Pulmonary artery endothelial cell (primary cell): Measurements from ENCODE around the gene TPM4. TPM values are rescaled to one million over a fixed set of nuclear protein-coding genes. Genes with fewer than 3 reads are reported as not detected.

Experiments
- DNase-seq: peaks from one replicate; pipeline ENCODE4 v3.0.0-alpha.2; 2011; ENCODE audit warnings: low read depth, low spot score
- total RNA-seq: library from RNA; depleted of rRNA; stranded (reverse); fragments of >200 nt; gene quantifications from 2 replicates; pipeline ENCODE4 v1.2.3, GENCODE V29; 2014

Gene TPM4
- total RNA-seq, 1 donor from 2014 or later = 788 TPM

DNA sequence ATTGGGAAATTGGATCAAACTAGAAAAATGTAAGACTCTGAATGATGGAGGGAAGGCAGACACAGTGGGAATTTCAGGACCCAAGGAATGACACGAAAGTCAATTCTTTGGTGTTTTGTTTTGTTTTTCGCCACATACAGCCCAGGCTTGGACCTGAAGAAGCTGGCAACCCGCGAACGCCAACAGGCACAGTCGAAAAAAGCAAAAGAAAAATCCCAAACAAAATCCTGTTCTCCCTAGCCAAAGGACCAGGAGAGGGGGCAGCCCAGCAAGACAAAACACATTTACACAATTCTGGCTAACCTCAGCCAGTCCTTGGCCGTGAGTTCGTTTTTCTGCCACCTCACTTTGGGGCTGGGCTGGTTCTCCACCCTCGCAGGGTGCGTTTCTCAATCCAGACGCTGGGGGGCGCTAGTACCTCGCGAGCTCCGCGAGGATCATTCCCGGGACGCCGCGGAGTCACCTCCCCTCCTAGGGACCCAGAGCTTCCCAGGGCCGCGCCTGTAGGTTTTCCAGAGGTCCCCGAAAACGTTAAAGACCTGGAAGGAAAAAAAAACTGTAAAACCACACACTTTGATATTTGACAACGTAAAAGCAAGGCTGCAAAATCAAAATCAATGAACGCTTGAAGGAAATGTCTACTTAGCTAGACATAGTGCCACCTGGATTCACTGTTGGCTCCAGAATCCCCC lies 34.9 kb upstream of the TPM4 start:
- no peak for DNase-seq

DNA sequence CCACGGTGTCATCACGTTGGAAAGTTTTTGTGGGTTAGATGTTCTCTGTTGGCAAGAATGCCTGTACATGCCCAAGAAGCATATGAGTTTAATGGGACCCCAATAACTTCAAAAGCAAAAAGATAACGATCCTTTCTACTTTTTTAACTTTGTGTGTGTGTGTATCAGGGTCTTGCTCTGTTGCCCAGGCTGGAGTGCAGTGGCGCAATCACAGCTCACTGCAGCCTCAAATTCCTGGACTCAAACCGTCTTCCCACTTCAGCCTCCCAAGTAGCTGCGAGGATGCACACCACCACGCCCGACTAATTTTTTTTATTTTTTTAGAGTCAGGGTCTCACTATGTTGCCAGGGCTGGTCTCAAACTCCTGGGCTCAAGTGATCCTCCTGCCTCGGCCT lies 34.3 kb upstream of the TPM4 start:
- DNase-seq = no peak

DNA sequence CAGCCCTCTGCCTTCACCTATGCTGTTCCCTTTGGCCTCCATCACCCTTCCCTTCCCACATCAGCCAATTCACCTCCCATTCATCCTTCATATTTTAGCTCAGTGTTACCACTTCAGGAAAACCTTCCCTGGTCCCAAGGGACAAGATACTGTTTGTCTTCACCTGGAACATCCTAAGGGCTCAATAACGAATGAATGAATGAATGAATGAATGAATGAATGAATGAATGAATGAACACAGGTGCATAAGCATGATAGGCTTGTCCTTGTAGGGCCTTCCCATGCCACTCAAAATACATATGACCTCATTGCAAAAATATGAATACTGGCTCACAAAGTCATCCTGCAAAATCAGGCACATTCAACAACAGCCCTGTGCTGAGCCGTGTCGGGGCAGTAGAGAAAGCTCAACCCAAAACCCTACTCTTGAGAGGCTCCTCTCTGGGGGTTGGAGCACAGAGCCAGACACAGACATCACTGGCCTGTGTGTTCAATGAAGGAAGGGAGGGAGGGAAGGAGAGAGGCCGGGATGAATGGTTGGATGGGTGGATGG lies 33.7 kb upstream of the TPM4 start:
- no peak for DNase-seq

DNA sequence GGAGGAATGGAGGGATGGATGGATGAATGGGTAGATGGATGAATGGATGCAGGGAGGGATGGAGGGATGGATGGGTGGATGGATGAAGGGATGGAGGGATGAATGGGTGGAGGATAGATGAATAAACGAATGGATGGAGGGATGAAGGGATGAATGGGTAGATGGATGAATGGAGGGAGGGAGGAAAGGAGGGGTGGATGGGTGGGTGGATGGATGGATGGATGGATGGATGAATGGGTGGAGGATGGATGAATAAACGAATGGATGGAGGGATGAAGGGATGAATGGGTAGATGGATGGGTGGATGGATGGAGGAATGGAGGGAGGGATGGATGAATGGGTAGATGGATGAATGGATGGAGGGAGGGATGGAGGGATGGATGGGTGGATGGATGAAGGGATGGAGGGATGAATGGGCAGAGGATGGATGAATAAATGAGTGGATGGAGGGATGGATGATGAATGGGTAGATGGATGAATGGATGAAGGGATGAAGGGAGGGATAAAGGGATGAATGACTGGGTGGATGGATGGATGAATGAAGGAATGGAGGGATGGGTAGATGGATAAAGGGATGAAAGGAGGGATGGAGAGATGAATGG lies 33.0 kb upstream of the TPM4 start:
- DNase-seq = no peak

DNA sequence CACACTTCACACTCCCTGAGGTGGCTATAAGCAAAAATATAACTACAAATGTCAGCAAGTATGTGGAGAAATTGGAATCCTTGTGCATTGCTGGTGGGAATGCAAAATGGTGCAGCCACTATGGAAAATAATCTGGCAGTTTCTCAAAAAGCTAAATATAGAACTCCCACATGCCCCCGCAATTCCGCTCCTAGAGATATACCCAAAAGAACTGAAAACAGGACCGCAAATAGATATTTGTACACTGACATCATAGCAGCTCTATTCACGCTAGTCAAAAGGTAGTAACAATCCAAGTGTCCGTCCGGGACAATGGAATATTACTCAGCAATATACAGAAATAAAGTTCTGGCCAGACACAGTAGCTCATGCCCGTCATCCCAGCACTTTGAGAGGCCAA lies 31.5 kb upstream of the TPM4 start:
- no peak for DNase-seq

DNA sequence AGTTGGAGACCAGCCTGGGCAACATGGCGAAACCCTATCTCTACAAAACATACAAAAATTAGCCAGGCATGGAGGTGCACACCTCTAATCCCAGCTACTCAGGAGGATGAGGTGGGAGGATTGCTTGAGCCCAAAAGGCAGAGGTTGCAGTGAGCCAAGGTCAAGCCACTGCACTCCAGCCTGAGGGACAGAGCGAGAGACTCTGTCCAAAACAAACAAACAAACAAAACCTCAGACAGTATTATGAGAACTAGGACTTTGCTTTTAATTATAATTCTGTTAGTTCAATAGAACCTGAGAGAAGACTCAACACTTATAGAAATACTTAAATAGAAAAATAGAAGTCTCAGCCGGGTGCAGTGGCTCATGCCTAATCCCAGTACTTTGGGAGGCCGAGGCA lies 31.1 kb upstream of the TPM4 start:
- no peak for DNase-seq

DNA sequence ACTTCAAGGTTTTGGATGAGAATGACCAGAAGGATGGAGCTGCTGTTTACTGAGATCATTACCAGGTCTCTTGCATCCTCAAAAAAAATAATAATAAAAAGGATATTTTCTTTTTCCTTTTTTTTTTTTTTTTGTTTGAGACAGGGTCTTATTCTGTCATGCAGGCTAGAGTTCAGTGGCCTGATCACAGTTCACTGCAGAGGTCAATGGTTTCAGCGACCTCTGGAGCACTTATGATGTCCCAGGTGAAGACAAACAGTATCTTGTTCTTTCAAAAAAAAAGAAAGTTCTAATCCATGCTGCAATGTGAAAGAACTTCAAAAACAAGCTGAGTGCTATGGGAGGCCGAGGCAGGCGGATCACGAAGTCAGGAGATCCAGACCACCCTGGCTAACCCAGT lies 30.4 kb upstream of the TPM4 start:
- DNase-seq = no peak

DNA sequence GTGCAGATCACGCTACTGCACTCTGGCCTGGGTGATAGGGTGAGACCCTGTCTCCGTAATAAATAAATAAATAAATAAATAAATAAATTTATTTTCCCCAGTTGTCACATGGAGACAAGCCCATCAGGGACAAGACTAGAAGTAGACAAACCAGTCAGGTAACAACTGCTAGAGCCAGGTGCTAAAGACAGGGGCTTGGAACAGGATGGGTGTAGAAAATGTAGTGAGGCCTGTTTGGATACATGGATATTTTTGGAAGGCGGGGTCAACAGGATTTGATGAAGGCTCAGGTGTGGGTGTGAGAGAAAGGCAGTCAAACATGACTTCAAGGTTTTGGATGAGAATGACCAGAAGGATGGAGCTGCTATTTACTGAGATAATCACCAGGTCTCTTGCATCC lies 27.7 kb upstream of the TPM4 start:
- no peak for DNase-seq

DNA sequence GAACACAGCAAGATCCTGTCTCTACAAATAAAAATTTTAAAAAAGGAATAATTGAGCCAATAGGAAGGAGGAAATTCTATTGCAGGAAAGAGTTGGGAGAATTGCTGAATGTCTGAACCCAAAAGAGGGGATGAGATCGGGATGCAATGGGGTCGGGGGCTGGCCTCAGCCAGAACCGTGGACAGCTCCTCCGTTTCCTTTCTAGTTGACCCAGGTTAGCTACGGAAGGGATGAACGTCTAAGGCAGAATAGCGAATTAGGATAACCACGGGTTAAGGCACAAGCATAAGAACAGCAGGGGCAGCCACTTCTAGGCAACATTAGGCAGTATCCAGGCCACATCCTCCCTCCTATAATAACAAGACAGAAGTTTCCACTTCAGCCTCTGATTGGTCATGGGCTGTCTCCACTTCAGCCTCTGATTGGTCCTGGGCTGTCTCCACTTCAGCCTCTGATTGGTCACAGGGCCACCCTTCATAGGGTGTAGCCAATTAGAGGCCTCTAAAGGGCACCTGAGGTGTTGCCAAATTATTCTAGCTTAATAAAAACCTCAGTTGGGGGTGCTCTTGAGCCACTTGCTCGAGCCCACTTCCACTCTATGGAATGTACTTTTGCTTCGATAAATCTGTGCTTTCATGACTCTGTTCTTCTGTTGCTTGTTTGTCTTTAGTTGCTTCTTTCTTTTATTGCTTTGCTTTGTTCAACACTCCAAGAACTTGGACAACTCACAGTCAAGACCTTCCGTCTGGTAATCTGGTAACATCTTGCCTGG lies 24.9 kb upstream of the TPM4 start:
- DNase-seq = no peak

DNA sequence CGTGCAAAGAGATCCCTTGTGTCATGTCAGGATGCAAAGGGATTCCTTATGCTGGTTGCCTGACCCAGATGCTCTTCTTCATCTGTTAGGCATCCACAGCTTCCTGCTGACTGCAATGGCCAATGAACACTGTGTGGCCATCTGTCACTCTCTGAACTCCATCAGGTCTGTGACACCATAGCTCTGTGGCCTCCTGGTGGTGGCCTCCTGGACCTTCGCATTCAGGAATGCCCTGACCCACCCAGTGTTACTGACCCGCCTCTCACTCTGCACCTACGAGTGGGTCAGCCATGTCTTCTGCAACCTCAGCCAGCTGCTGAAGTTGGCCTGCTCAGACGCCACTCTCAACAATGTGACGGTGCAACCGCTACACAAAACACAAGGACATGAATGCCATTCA lies 23.9 kb upstream of the TPM4 start:
- DNase-seq = no peak

DNA sequence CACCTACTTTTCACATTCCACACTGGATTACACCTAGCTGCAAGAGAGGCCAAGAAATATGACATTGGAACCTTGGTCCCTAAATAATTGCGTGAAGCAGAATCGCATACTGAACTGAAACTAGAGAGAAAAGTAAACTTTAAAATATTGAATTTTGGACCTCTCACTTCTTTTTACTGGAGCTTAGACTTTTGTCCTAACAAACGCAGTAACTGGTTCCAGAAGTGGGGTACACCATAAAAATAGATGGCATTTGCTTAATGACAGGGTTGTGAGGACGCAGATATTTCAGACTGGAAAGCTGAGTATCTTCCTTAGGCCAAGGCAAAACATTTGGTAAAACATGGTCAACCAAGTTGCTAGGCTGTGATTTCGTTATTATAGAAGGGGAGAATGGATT lies 19.2 kb upstream of the TPM4 start:
- DNase-seq = no peak

DNA sequence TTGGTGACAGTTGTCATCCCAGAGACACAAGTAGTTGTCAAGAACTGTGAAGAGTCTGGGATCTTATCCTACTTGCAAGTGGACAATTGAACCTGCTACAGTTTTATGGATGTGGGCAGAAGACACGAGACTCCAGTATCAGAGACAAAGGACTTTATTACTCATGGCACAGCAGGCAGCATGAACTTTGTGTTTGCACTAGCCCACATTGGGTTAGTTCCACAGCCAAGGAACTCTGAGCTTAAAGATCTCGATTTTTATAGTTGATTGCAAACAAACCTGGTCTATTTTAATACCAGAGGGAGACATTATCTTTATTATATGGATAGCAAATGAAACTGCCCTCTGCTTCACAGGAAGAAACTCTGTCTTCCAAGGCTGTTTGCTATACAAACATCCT lies 16.0 kb upstream of the TPM4 start:
- no peak for DNase-seq

DNA sequence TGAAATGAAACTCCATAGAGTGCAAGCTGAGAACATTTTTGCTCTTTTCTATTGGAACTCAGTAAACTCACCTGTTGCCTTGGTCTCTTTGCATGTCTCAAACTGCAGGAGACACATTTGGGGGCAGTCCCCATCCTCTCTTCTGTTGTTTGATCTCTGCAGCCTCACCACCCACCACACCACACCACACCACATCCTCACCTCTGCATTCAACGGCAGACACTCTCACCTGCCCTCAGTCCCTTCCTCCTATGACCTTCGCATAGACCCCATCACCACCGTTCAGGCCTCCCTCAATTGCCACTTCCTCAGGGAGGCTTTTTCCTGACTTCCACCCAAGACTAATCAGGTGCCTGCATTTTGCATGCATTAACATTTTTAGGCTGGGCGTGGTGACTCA lies 14.4 kb upstream of the TPM4 start:
- DNase-seq = no peak

DNA sequence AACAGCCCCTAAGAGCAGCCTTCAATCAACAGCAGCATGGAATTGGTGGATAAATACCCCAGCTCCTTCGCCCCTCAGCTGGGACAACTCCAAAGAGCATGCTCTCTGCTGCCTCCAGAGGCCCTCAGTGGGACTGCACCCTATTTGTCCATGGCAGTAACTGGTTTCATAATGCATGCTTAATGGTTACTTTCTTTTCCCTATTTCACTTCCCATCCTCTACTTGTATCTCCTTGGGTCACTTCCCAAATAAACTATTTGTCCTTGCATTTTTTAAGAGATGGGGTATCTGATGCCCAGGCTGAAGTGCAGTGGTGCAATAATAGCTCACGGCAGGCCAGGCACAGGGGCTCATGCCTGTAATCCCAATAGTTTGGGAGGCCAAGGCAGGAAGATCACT lies 13.5 kb upstream of the TPM4 start:
- DNase-seq = no peak

DNA sequence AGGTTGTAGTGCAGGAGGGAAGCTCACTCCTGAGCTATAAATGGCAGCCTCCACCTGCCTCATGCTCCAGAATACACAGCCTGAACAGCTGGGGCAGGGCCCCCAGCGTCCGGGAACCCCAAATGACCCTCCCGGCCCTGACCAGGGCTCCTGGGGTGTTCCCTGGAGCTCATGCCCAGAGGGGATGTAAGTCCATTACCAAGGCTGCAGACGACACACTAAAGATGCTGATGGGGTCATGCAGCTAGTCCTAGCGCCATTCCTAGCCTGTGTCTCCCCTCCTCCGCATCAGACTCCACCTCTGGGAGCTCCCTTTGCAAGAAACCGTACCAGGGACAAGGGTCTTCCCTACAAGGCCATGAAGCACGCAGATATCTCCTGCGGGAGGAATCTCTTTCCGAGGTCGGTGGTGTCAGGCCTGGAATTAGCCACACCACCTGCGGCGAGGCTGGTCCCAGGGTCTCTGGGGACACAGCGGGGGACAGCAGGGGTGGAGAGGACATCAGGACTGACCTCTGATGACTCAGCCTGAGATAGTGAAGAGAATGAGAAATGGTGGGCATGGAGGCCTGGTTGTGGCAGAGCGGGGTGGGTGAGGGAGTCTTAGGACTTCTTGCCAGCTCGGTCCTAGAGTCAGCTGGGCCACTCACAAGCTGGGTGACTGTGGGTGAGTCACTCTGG lies 11.9 kb upstream of the TPM4 start:
- no peak for DNase-seq

DNA sequence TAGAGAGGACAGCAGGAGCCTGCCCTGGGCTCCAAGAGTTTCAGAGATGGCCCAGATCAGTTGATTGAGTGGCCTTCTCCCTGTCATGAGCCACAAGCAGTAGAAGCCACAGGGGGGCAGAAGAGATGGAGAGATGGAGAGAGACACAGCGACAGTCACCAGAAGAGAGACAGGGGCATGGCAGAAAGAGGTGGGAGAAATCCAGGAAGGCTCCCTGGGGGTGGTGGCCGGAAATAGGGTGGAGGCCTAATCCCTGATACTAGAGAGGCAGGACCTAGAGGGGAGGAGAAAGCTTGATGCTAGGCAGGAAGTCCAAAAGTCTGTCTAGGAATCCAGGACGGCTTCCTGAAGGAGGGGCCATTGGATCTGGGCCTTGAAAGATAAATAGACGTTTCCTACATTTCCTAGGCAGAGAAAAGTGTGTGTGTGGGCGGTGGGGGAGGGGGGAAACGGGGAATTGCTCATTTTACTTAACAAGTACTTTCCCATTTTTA lies 9.6 kb upstream of the TPM4 start:
- peak; percentile 76 for DNase-seq

DNA sequence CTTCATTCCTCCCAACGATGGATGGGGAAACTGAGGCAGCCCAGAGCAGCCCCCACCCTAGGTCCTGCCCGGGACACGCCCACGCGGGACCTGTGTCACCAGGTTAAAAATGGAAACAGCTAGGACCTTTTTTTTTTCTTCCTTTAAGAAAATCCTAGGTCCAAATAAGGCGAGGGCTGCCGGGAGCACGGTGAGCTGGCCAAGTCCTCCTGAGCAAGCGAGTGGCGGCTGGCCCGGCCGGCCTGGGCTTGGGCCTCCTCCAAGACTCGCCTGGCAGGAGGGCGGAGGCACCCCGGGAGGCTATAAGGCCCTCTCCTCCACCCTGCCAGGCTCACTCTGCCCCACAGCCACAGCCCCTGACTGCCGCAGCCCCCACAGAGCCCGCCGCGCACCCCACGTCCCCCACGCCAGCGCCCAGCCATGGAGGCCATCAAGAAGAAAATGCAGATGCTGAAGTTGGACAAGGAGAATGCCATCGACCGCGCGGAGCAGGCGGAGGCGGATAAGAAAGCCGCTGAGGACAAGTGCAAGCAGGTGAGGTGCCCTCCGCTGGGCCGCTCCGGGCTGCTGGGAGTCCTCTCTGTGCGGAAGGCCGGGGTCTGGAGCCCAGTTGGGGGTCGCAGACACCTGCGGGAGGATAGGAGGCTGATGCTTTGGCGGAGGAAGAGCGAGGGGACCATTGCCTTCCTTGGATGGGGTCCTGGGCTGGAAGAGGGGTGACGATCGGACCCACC lies 8.9 kb upstream of the TPM4 start:
- DNase-seq = no peak

DNA sequence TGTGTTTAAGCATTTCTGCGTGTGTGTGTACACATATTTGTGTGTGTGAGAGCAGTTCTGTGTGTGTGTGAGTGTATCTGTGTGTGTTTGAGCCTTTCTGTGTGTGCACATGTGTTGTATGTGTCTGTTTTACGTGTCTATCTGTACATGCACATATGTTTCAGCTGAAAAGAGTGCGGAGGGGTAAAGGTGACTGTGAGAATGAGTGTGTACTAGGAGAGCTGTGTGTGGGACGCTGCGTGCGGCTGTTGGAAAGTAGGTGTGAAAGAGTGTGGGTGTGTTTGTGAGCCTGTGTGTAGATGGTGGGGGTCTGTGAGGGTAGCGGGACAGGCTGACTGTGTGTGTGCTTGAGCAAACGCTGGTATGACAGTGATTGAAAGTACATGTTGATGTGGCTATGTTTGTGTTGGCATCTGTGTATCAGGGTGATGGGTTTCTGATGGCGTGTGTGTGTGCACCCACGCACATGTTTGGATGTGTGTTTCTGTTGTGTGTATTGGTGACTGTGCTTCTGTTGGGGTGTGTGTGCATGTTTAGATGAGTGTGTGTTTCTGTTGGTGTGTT lies 7.5 kb upstream of the TPM4 start:
- no peak for DNase-seq

DNA sequence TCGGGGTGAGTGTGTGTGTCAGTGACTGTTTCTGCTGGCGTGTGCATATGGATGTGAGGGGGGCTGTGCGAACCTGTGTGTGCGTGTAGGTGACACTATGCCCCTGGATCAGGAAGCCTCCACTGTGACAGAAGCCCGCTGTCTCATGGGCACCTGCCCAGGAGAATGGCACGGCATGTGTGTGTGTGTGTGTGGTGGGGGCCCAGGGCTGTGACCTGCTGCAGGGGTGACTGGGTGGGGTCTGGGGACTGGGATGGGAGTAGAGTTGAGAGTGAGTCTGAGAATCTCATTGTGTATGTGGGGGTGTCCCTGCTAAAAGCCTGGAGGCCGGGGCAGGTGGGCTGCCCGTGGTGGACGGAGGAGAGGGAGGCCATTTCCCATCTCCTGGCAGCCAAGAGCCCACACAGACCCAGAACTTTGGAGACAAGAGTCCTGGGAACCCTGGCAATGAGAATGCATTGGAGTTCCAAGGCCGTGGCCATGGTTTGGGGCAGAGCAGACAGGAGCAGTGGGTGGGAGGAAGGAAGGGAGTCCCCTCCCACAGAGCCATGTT lies 6.4 kb upstream of the TPM4 start:
- DNase-seq = no peak

DNA sequence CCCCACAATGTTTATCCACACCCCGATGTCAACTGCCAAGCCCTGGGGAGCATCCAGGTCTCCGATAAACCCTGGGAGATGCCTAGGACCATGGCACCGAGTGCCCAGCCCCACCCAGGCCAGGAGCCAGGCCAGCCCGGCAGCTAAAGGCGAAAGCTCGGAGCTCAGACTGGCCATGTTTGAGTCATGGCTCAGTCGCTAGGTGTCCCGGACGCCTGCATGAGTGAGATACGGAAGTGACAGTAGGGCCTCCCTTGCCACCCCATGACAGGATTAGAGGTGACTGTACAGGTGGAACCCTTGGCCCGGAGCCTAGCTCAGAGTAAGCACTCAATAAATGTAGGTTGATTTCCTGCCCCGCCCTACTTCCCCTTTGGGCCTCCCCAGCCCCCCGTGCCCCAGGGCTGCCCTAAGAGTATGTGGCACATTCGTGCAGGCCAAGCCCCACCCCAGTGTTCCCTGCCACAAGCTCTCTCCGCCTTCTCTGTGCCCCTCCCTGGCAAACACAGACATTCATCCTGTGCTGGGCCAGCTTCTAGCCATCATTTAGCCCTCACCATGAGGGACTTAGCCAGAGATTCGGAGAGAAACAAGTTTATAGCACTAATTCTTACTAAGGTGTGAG lies 5.8 kb upstream of the TPM4 start:
- DNase-seq = no peak
